GM23248 (cell line): ENCODE results near the gene WWOX. TPM values are rescaled to one million over a fixed set of nuclear protein-coding genes. Genes with fewer than 3 reads are reported as not detected.

Experiments
- DNase-seq: peaks from one replicate; pipeline ENCODE4 v3.0.0-alpha.2; 2015
- H2AFZ ChIP-seq: fragments of 200-600 bp; sonication (generic); 2 replicates; pipeline ENCODE4 v1.6.1; 2016; ENCODE audit warnings: antibody characterized with exemption
- H3F3A ChIP-seq: fragments of 200-600 bp; sonication (generic); 2 replicates; pipeline ENCODE4 v1.6.1; 2016; ENCODE audit warnings: mild to moderate bottlenecking, antibody characterized with exemption, mixed run types; ENCODE audit not compliant: insufficient read depth
- H3K27ac ChIP-seq: fragments of 200-600 bp; sonication (generic); 2 replicates; pipeline ENCODE4 v1.5.1; 2016; ENCODE audit warnings: mild to moderate bottlenecking
- H3K27me3 ChIP-seq: fragments of 200-600 bp; sonication (generic); replicated peaks from 2 replicates; pipeline ENCODE4 v1.6.1; 2016; ENCODE audit warnings: mild to moderate bottlenecking; ENCODE audit not compliant: insufficient read depth
- H3K36me3 ChIP-seq: fragments of 200-600 bp; sonication (generic); 2 replicates; pipeline ENCODE4 v1.6.1; 2016; ENCODE audit warnings: low read depth, mild to moderate bottlenecking
- H3K4me1 ChIP-seq: fragments of 200-600 bp; sonication (generic); 2 replicates; pipeline ENCODE4 v1.6.1; 2016; ENCODE audit warnings: mild to moderate bottlenecking; ENCODE audit not compliant: insufficient read depth
- H3K4me2 ChIP-seq: fragments of 200-600 bp; sonication (generic); one replicate; pipeline ENCODE4 v1.6.1; 2016; ENCODE audit warnings: mild to moderate bottlenecking; ENCODE audit not compliant: unreplicated experiment
- H3K4me3 ChIP-seq: fragments of 200-600 bp; sonication (generic); 2 replicates; pipeline ENCODE4 v1.5.1; 2016; ENCODE audit warnings: mild to moderate bottlenecking
- H3K79me2 ChIP-seq: fragments of 200-600 bp; sonication (generic); 2 replicates; pipeline ENCODE4 v1.6.1; 2016; ENCODE audit warnings: mild to moderate bottlenecking; ENCODE audit not compliant: insufficient read depth
- H3K9ac ChIP-seq: fragments of 200-600 bp; sonication (generic); 2 replicates; pipeline ENCODE4 v1.6.1; 2016; ENCODE audit warnings: mild to moderate bottlenecking
- H3K9me2 ChIP-seq: fragments of 200-600 bp; sonication (generic); 2 replicates; pipeline ENCODE4 v1.6.1; 2016; ENCODE audit warnings: mixed run types, mild to moderate bottlenecking, moderate library complexity; ENCODE audit not compliant: insufficient read depth
- H3K9me3 ChIP-seq: fragments of 200-600 bp; sonication (generic); one replicate; pipeline ENCODE4 v1.6.1; 2017; ENCODE audit warnings: low read depth
- H4K20me1 ChIP-seq: fragments of 200-600 bp; sonication (generic); 2 replicates; pipeline ENCODE4 v1.6.0; 2016; ENCODE audit not compliant: insufficient read depth
- EZH2 ChIP-seq: fragments of 200-600 bp; sonication (generic); IDR thresholded peaks from 2 replicates; pipeline ENCODE4 v1.6.1; 2018; ENCODE audit warnings: antibody characterized with exemption, mild to moderate bottlenecking; ENCODE audit not compliant: insufficient read depth, poor library complexity, severe bottlenecking
- EZH2phosphoT487 ChIP-seq: fragments of 200-600 bp; sonication (generic); IDR thresholded peaks from 2 replicates; pipeline ENCODE4 v1.6.1; 2018; ENCODE audit warnings: antibody characterized with exemption, moderate library complexity, mild to moderate bottlenecking, low read depth; ENCODE audit not compliant: insufficient read depth
- WGBS, 2 experiments: methylation state at CpG; one replicate each; pipeline ENCODE4 v1.1.6; 2015 to 2017; ENCODE audit warnings: low lambda C conversion rate in 2 of 2, low coverage in 1 of 2; ENCODE audit errors: missing lambda C conversion rate in 2 of 2; 5-methylcytosine and 5-hydroxymethylcytosine counted together
- in situ Hi-C: fragments of 300-500 bp; cut with MboI; formaldehyde crosslinking; loops from 2 replicates; pipeline ENCODE4 v1.15.0; 2020
- polyA plus RNA-seq: library from polyadenylated mRNA; unstranded; fragments of >200 nt; fragmentation: Nextera tagmentation; extraction: Ambion mirVana; gene quantifications from 2 replicates; pipeline ENCODE4 v1.2.1, GENCODE V29; 2016
- total RNA-seq: library from RNA; depleted of rRNA; stranded (reverse); fragments of >200 nt; shearing (Covaris generic); gene quantifications from 2 replicates; pipeline ENCODE4 v1.2.3, GENCODE V29; 2014

The WWOX gene
- total and polyA plus RNA-seq, 2 experiments from 2014 or later: 4.5 to 6.6 TPM

DNA sequence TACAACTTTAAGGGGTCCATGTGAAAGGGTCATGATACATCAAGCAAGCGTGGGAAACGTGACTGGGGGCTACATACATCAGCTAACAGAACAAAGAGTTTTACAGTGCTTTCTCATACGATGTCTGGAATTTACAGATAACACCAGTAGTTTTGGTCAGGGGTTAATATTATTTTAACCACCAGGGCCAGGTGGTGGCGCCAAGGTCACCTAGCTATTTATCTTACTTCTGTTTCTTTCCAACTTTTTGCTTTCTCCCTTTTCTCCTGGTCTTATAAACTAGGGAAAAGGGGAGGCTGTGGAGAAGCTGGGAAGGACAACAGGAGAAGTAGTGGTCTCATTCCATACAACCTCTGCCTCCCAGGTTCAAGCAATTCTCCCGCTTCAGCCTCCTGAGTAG is 39.2 kb upstream of the WWOX start:
- Histone ChIP-seq H3K9me2 (no peaks in the 10 kb centered on the region), H2AFZ (no peak overlapping the region), H3K79me2 (no peaks in the 10 kb centered on the region), H3K9me3 (no peaks in the 10 kb centered on the region), H3K4me2 (no peak overlapping the region), H3K4me3 (no peak overlapping the region), H3K36me3 (no peaks in the 10 kb centered on the region), H3K4me1 (no peaks in the 10 kb centered on the region), H3K27me3 (no peaks in the 10 kb centered on the region), H3F3A (no peaks in the 10 kb centered on the region), H3K27ac (no peak overlapping the region), H4K20me1 (no peaks in the 10 kb centered on the region), H3K9ac (no peak overlapping the region)
- 16% methylated on average over 5 of the region's 5 CpGs for WGBS, 2 experiments
- no peak for TF ChIP-seq EZH2phosphoT487
- TF ChIP-seq EZH2: no peak
- no peak for DNase-seq
- in situ Hi-C loops: no loop called here

DNA sequence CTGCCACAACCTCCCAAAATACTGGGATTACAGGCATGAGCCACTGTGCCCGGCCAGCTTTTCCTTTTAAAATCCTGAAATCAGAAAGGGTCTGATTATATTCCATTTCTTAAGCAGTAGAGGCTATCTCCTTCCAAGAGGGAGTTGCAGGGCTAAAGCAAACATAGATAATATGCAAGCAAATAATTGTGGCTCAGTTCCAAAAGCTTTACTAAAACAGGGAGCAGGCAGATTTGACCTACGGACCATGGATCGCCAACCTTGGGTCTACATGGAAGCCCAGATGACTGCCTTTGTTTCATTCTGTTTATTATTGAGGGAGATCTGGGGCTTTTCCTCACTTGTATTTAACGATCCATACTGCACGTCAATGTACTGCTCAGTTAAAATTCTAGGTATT is 38.6 kb upstream of the WWOX start:
- no peaks in the 10 kb centered on the region for H3K9me3 ChIP-seq
- H3K9ac ChIP-seq: no peak overlapping the region
- no peaks in the 10 kb centered on the region for H3K36me3 ChIP-seq
- no peak overlapping the region for H3K4me2 ChIP-seq
- no peak overlapping the region for H3K4me3 ChIP-seq
- no peaks in the 10 kb centered on the region for H4K20me1 ChIP-seq
- H2AFZ ChIP-seq: no peak overlapping the region
- no peaks in the 10 kb centered on the region for H3K4me1 ChIP-seq
- DNase-seq: no peak
- in situ Hi-C loops: no loop called here
- 57 to 60% methylated on average over 5 of the region's 5 CpGs for WGBS, 2 experiments
- H3K27me3 ChIP-seq: no peaks in the 10 kb centered on the region
- no peak for TF ChIP-seq EZH2phosphoT487
- no peak for TF ChIP-seq EZH2
- H3K79me2 ChIP-seq: no peaks in the 10 kb centered on the region
- no peaks in the 10 kb centered on the region for H3K9me2 ChIP-seq
- no peaks in the 10 kb centered on the region for H3F3A ChIP-seq
- H3K27ac ChIP-seq: no peak overlapping the region

DNA sequence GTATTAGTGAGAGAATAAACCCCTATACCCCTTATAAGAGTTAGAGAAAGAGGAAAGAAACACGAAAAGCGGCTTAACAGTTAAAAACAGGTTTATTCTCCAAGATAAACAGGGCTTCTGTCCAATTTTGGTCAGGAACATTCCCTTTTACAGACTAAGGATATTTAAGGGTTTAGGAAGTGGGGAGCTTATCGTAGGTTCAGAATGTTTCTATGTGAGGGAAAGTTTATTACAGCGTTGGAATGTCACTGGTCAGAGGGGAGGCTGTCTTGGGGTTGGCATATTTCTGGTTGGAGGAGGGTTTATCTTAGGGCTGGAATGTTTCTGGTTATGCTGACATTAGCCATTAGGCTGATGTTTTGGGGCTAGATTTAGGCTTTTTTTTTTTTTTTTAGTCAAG is 34.1 kb upstream of the WWOX start:
- in situ Hi-C loops: no loop called here

DNA sequence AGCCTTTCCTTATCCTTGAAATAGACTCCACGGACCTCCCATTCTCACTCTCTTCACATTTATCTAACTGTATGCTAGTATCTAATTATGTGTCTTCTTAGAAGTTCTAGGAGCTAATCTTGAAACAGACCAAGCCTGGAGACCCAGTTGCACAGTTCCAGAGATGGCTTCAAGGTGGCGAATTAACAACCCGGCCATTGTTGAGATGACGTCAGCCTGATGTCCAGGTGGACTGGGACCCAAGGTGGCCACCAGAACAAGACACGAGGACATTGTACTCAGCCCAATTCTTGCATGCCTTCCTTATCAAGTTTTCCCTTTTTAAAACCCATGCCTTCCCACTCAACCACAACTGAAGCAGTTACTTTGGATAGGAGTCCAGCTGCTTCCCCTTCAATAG is 29.5 kb upstream of the WWOX start:
- Histone ChIP-seq H3K9me3 (no peaks in the 10 kb centered on the region), H3K27me3 (no peaks in the 10 kb centered on the region), H4K20me1 (no peaks in the 10 kb centered on the region), H3K9me2 (no peaks in the 10 kb centered on the region), H3K4me3 (no peak overlapping the region), H3K4me1 (no peaks in the 10 kb centered on the region), H3K36me3 (no peaks in the 10 kb centered on the region), H3K27ac (no peak overlapping the region), H3F3A (no peaks in the 10 kb centered on the region), H3K4me2 (no peak overlapping the region), H3K9ac (no peak overlapping the region), H2AFZ (no peak overlapping the region), H3K79me2 (no peaks in the 10 kb centered on the region)
- 62 to 63% methylated on average over 5 of the region's 5 CpGs for WGBS, 2 experiments
- in situ Hi-C loops: no loop called here
- DNase-seq: no peak
- TF ChIP-seq EZH2phosphoT487: no peak
- TF ChIP-seq EZH2: no peak

More for the DNA sequence above, 34.1 kb upstream of the WWOX start:
- H3K9me2 ChIP-seq: no peaks in the 10 kb centered on the region
- H3K27me3 ChIP-seq: no peaks in the 10 kb centered on the region
- H3K36me3 ChIP-seq: no peaks in the 10 kb centered on the region
- no peak overlapping the region for H3K4me2 ChIP-seq
- H3F3A ChIP-seq: no peaks in the 10 kb centered on the region
- DNase-seq: no peak
- TF ChIP-seq EZH2 (no peak), EZH2phosphoT487 (no peak)
- no peaks in the 10 kb centered on the region for H3K4me1 ChIP-seq
- no peaks in the 10 kb centered on the region for H3K79me2 ChIP-seq
- H3K27ac ChIP-seq: no peak overlapping the region
- 21 to 29% methylated on average over 4 of the region's 4 CpGs for WGBS, 2 experiments
- H2AFZ ChIP-seq: no peak overlapping the region
- no peaks in the 10 kb centered on the region for H4K20me1 ChIP-seq
- H3K9me3 ChIP-seq: no peaks in the 10 kb centered on the region
- no peak overlapping the region for H3K4me3 ChIP-seq
- no peak overlapping the region for H3K9ac ChIP-seq

DNA sequence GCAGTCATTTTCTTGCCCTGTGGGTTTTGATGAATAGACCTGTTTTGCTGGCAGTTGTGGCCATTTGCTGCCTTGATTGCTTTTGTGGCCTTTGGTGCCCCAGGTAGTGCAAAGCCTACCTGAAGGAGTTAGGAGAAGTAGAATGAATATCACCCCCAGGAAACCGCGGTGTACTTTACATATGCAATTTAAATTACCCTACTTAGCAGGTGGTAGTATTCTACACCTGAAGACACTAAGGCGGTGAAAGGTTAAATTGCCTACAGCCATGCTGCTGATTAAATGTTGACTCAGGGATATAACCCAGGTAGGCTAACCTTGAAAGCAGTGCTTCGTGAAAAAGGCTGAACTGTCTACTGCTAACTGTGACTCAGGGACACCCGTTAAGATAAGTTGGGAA is 27.2 kb upstream of the WWOX start:
- Histone ChIP-seq H3K4me2 (no peak overlapping the region), H3K9me3 (no peaks in the 10 kb centered on the region), H3K36me3 (no peaks in the 10 kb centered on the region), H2AFZ (no peak overlapping the region), H3K9me2 (no peaks in the 10 kb centered on the region), H3K79me2 (no peaks in the 10 kb centered on the region), H3F3A (no peaks in the 10 kb centered on the region), H3K27me3 (no peaks in the 10 kb centered on the region), H3K4me3 (no peak overlapping the region), H3K9ac (no peak overlapping the region), H4K20me1 (no peaks in the 10 kb centered on the region), H3K27ac (no peak overlapping the region), H3K4me1 (no peaks in the 10 kb centered on the region)
- in situ Hi-C loops: no loop called here
- 20 to 21% methylated on average over 5 of the region's 5 CpGs for WGBS, 2 experiments
- no peak for DNase-seq
- TF ChIP-seq EZH2phosphoT487 (no peak), EZH2 (no peak)
